C4-2B (cell line): ENCODE results near the gene SFMBT1.

Experiments
- H3K27ac ChIP-seq: fragments of 450-650 bp; 2 replicates; pipeline ENCODE4 v1.5.1; 2017
- CTCF ChIP-seq: fragments of 450-650 bp; conservative IDR thresholded peaks from 2 replicates; pipeline ENCODE4 v1.5.1; 2017; ENCODE audit warnings: mild to moderate bottlenecking
- ZFX ChIP-seq: fragments of 450-650 bp; IDR thresholded peaks from 2 replicates; pipeline ENCODE4 v1.6.1; 2017

SFMBT1 gene

GRCh38 chr3:52871761-52872160 is 174.1 kb downstream of the SFMBT1 start:
- TF ChIP-seq CTCF (no peak), ZFX (no peak)
- H3K27ac ChIP-seq, result peak overlapping the region; percentile 21; the same call in 1 of the 2 replicates

- no peak for TF ChIP-seq CTCF
- TF ChIP-seq ZFX, result no peak
- H3K27ac ChIP-seq, result no peak overlapping the region
Measured at GRCh38 chr3:52870471-52870870, 175.4 kb downstream of the SFMBT1 start.

GRCh38 chr3:52866427-52866826 is 179.4 kb downstream of the SFMBT1 start:
- no peak for TF ChIP-seq CTCF
- H3K27ac ChIP-seq, result no peak overlapping the region

GRCh38 chr3:52865994-52866393 is 179.9 kb downstream of the SFMBT1 start:
- H3K27ac ChIP-seq, result no peak overlapping the region
- TF ChIP-seq CTCF, result no peak
- TF ChIP-seq ZFX, result no peak

- no peak overlapping the region for H3K27ac ChIP-seq
Measured at GRCh38 chr3:52860424-52860768, 185.5 kb downstream of the SFMBT1 start.

GRCh38 chr3:52859686-52860423 is 186.0 kb downstream of the SFMBT1 start:
- TF ChIP-seq ZFX (no peak), CTCF (no peak)
- H3K27ac ChIP-seq, result no peak overlapping the region

More at GRCh38 chr3:52860424-52860768, 185.5 kb downstream of the SFMBT1 start:
- no peak for TF ChIP-seq ZFX
- no peak for TF ChIP-seq CTCF

GRCh38 chr3:52857864-52858263 is 188.0 kb downstream of the SFMBT1 start:
- no peak for TF ChIP-seq ZFX
- no peak for TF ChIP-seq CTCF
- H3K27ac ChIP-seq, result no peak overlapping the region
